Tibial nerve (tissue), 4 donors: ENCODE measurements around the gene SPATC1L. TPM values are rescaled to one million over a fixed set of nuclear protein-coding genes. Genes with fewer than 3 reads are reported as not detected.
"Not testable (repeated sequence)": the region's sequence is repeated elsewhere in the genome, so short reads cannot be mapped to it uniquely, and the experiment has no call there.

Experiments used
- DNase-seq, 2 donors: peaks; one replicate each; pipeline ENCODE4 v3.0.0-alpha.2; 2019; ENCODE audit warnings: low spot score in 2 of 2
- H3K27ac ChIP-seq, 4 donors: fragments of 200-600 bp; sonication (generic) in 3 of 4; one replicate each; pipeline ENCODE4 v1.5.1; 2017 to 2019; ENCODE audit warnings: mild to moderate bottlenecking in 1 of 4
- H3K27me3 ChIP-seq, 2 donors: fragments of 200-600 bp; sonication (generic) in 1 of 2; one replicate each; pipeline versions ENCODE4 v1.5.1 to v1.6.0; 2017 to 2019
- H3K36me3 ChIP-seq, 3 donors: fragments of 200-600 bp; sonication (generic); one replicate each; pipeline ENCODE4 v1.5.1; 2018 to 2019
- H3K4me1 ChIP-seq, 4 donors: fragments of 200-600 bp; sonication (generic) in 3 of 4; one replicate each; pipeline ENCODE4 v1.5.1; 2017 to 2019
- H3K4me3 ChIP-seq, 4 donors: fragments of 200-600 bp; sonication (generic) in 3 of 4; one replicate each; pipeline ENCODE4 v1.5.1; 2017 to 2019; ENCODE audit warnings: mild to moderate bottlenecking in 1 of 4, moderate library complexity in 1 of 4
- H3K9me3 ChIP-seq, 4 donors: fragments of 200-600 bp; sonication (generic) in 3 of 4; one replicate each; pipeline ENCODE4 v1.5.1; 2017 to 2019
- CTCF ChIP-seq, 5 experiments: fragments of 200-600 bp in 3 of 5; fragments of 450-650 bp in 2 of 5; sonication (generic) in 3 of 5; IDR thresholded peaks; one replicate each; pipeline ENCODE4 v1.5.1; 2016 to 2019; ENCODE audit warnings: antibody characterized with exemption in 5 of 5, mild to moderate bottlenecking in 3 of 5, moderate library complexity in 2 of 5
- EP300 ChIP-seq, 2 donors: sonication (generic); formaldehyde crosslinking; IDR thresholded peaks; one replicate each; pipeline ENCODE4 v1.6.1; 2017; ENCODE audit warnings: antibody characterized with exemption in 2 of 2, mild to moderate bottlenecking in 1 of 2
- POLR2A ChIP-seq, 2 donors: fragments of 450-650 bp; IDR thresholded peaks; one replicate each; pipeline ENCODE4 v1.6.1; 2017; ENCODE audit warnings: antibody characterized with exemption in 2 of 2, mild to moderate bottlenecking in 2 of 2, moderate library complexity in 2 of 2
- WGBS, 2 donors: methylation state at CpG; one replicate each; pipeline ENCODE4 v1.1.5; 2018; 5-methylcytosine and 5-hydroxymethylcytosine counted together
- total RNA-seq, 4 donors: library from RNA; depleted of rRNA; stranded (reverse); fragments of >200 nt; gene quantifications; one replicate each; pipeline ENCODE4 v1.1.0, GENCODE V29; 2016

The SPATC1L gene
- total RNA-seq, 4 donors from 2014 or later = 4.5 to 12.9 (median 8.0) TPM

DNA sequence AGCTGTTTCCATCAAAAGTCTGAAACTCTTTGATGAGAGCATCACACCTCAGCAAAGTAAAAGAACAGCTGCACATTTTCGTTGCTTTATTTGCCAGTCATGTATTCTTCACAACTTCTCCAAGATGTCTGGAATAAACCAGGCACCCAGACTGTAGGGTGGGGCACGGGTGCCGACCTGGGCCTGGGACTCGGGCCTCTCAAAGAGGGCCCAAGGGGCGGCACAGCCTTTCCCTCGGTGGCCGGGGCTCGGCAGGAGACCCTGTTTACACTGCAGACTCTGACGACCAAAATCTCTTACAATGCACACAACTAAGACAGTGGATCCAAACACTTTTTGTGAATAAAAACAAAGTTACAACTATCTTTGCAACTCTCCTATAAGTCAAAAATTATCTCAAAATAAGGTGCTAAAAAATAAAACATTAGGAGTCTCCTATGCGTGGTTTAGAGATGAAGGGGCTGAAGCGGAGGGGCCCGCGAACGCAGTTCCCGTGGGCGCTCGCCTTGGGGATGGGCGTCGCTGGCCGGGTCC, 43.6 kb upstream of the SPATC1L start:
- DNase-seq = no peak
- Histone ChIP-seq H3K27ac (peak overlapping the region; percentile 74 to 92 (median 84)), H3K9me3 (no peaks in the 10 kb centered on the region), H3K36me3 (peaks cover 0 to 13% (median 0%) of the 10 kb centered on the region in 3 donors), H3K4me1 (peaks cover 0 to 38% (median 15%) of the 10 kb centered on the region in 4 donors), H3K4me3 (peak overlapping the region; percentile 69 to 91 (median 76)), H3K27me3 (no peaks in the 10 kb centered on the region)
- no peak for TF ChIP-seq CTCF (IDR thresholded peaks at IDR 0.05)
- TF ChIP-seq EP300 (IDR thresholded peaks at IDR 0.05) = no peak
- no peak for TF ChIP-seq POLR2A (IDR thresholded peaks at IDR 0.05)
- WGBS, 2 donors = 1% methylated on average over 20 of the region's 20 CpGs

DNA sequence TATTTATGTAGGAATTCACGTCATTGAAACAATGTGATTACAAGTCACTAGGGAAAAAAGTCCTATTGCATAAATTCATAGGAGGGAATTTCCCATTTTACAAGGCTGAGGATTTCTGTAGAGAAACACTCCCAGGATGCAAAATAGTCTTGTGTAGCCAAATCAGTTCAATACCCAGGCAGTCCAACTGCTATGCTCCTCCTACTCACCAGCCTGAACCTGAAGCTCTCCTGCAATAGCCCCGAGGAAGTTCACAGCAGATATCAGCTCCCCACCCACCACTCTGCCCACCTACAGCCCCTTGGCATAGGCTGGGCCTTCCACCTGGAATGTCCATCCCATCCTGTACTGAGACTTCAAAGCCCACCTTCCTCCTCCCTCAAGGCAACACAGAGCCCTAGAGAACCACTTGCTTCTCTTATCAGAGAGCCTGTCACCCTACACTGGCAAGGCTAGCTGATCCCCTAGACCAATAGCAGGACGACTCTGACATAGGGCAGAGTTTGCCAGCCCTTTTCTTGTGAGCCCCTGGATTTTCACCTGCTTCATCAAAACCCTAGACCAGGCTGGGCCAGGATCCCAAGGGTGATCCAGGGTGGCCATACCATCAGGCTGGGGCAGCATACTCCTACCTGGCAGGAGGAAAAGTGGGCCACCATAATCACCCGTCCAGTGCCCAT, 42.8 kb upstream of the SPATC1L start:
- peak overlapping the region; percentile 69 to 91 (median 76) for H3K4me3 ChIP-seq
- H3K27ac ChIP-seq = peak overlapping the region; percentile 74 to 92 (median 84)
- no peaks in the 10 kb centered on the region for H3K9me3 ChIP-seq
- peaks cover 0 to 18% (median 0%) of the 10 kb centered on the region in 3 donors for H3K36me3 ChIP-seq
- 37 to 41% methylated on average over 4 of the region's 4 CpGs for WGBS, 2 donors
- no peaks in the 10 kb centered on the region for H3K27me3 ChIP-seq
- peaks cover 0 to 38% (median 15%) of the 10 kb centered on the region in 4 donors for H3K4me1 ChIP-seq
- TF ChIP-seq EP300 (IDR thresholded peaks at IDR 0.05) (peak in 1 of 2 donors; percentile 25), POLR2A (IDR thresholded peaks at IDR 0.05) (peak in 1 of 2 donors; percentile 19), CTCF (IDR thresholded peaks at IDR 0.05) (no peak)
- DNase-seq = no peak

DNA sequence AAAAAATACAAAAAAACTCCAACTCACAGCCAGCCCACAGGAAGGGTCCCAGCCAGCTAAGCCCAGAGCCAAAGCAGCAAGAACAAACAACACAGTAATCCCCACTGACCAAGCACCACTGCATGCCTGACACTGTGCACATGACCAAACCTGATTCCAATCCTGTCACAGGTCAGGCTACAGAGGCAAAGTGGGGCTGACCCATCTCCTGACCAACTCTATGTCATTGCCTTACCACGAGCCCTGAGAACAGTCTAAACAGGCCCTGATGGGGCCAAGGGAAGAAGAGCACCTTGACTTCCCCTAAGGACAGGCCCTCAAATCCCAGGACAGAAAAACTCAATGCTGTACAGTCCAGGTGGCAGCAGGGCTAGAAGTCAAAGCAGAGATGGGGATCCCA, 41.9 kb upstream of the SPATC1L start:
- H3K27ac ChIP-seq = peak overlapping the region in 3 of 4 donors; percentile 82 to 92 (median 87)
- H3K4me1 ChIP-seq = peaks cover 0 to 38% (median 15%) of the 10 kb centered on the region in 4 donors
- H3K36me3 ChIP-seq = peaks cover 0 to 24% (median 5%) of the 10 kb centered on the region in 3 donors
- no peaks in the 10 kb centered on the region for H3K27me3 ChIP-seq
- 90 to 91% methylated on average over 1 of the region's 1 CpG for WGBS, 2 donors
- no peak for DNase-seq
- H3K4me3 ChIP-seq = no peak overlapping the region
- TF ChIP-seq POLR2A (IDR thresholded peaks at IDR 0.05) = no peak
- H3K9me3 ChIP-seq = no peaks in the 10 kb centered on the region

GRCh38 chr21:46223661-46224060, 39.4 kb upstream of the SPATC1L start:
- H3K4me3 ChIP-seq, H3K9me3 ChIP-seq, DNase-seq, H3K27me3 ChIP-seq, H3K27ac ChIP-seq: not testable (repeated sequence)
- WGBS, 2 donors = 91 to 92% methylated on average over 18 of the region's 18 CpGs
- H3K4me1 ChIP-seq = peaks cover 0 to 24% (median 15%) of the 10 kb centered on the region in 4 donors
- peaks cover 0 to 48% (median 6%) of the 10 kb centered on the region in 3 donors for H3K36me3 ChIP-seq

GRCh38 chr21:46223217-46223616, 39.0 kb upstream of the SPATC1L start:
- TF ChIP-seq POLR2A (IDR thresholded peaks at IDR 0.05) (no peak), CTCF (IDR thresholded peaks at IDR 0.05) (no peak), EP300 (IDR thresholded peaks at IDR 0.05) (no peak)
- 71 to 78% methylated on average over 7 of the region's 7 CpGs for WGBS, 2 donors
- Histone ChIP-seq H3K4me1 (peaks cover 0 to 24% (median 15%) of the 10 kb centered on the region in 4 donors), H3K4me3 (no peak overlapping the region), H3K27me3 (no peaks in the 10 kb centered on the region), H3K36me3 (peaks cover 0 to 50% (median 6%) of the 10 kb centered on the region in 3 donors), H3K9me3 (no peaks in the 10 kb centered on the region), H3K27ac (no peak overlapping the region)
- no peak for DNase-seq

DNA sequence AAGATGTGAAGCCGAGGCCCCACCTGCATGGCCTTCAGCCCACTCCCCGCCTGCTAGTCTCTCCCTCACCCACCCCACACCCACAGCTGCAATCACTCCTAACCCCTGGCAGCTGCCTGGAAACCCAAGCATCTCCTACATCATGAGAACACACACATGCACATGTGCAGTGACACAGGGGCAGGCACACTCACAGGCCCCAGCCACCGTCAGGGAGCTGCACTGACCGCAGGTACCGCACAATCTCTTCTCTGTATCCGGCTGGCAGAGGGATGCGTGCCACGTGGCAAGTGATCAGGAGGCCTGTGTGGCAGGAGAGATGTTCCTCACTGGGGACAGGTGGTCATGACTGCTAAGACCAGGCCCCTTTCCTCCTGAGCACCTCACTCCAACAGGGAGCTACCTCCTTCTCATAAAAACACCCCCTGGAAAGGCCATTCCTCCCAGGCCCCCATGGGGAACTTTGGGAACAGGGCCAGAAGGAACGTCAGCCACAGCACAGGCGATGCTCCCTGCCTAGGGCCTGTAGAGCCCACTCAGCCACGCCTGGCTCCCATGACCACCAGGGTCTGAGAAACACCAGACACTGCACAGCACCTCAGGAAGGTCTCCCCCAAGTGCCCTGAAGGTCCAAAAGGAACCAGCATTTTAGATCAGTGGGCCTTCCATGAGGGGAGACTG, 38.3 kb upstream of the SPATC1L start:
- no peak for DNase-seq
- no peak overlapping the region for H3K27ac ChIP-seq
- H3K4me3 ChIP-seq = no peak overlapping the region
- WGBS, 2 donors = 74 to 85% methylated on average over 8 to 11 of the region's 11 CpGs
- H3K27me3 ChIP-seq = no peaks in the 10 kb centered on the region
- no peaks in the 10 kb centered on the region for H3K9me3 ChIP-seq
- TF ChIP-seq POLR2A (IDR thresholded peaks at IDR 0.05) (no peak), EP300 (IDR thresholded peaks at IDR 0.05) (no peak), CTCF (IDR thresholded peaks at IDR 0.05) (no peak)
- peaks cover 0 to 57% (median 6%) of the 10 kb centered on the region in 3 donors for H3K36me3 ChIP-seq
- H3K4me1 ChIP-seq = peaks cover 0 to 19% (median 13%) of the 10 kb centered on the region in 4 donors
